NOMO-1 treated with dmso at 0.1 percent for 144 hours (cell line): ENCODE data around the gene ANKRD60.

Experiments
- DNase-seq: peaks from one replicate; lab custom pipeline; 2025; ENCODE audit not compliant: unreplicated experiment; lab: John Stamatoyannopoulos, UW

Gene ANKRD60

DNA sequence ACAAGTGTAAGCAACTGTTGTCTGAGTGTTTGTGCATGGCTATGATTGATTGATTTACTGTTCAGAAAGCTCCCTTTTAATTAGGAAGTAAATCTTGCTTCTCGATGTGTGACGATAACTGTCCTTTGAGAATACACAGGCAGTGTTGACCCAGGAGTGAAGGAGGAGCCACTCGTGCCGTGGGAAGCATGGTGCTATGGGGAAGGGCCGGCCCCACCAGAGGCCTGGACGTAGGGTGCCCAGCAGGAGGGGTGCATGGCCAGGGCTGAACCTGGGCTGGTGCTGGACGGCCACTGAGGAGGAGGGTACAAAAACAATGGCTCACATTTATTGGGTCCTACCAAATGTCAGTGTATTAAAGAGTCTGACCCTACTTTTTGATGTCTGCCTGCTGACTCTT lies 60.7 kb downstream of the ANKRD60 start:
- no peak for DNase-seq
